NT2/D1 (cell line): ENCODE results near the gene ARHGEF37.
A peak's percentile ranks its signal among the peaks of the same experiment; 100 is the strongest.
"Not testable (repeated sequence)": the region's sequence is repeated elsewhere in the genome, so short reads cannot be mapped to it uniquely, and the experiment has no call there.

Experiments
- DNase-seq: peaks from one replicate; pipeline ENCODE4 v3.0.0-alpha.2; 2011; ENCODE audit warnings: low read depth, low spot score
- H3K27me3 ChIP-seq: 2 replicates; pipeline ENCODE4 v1.6.0; 2011; ENCODE audit warnings: mild to moderate bottlenecking; ENCODE audit not compliant: insufficient read length, insufficient read depth
- H3K36me3 ChIP-seq: 2 replicates; pipeline ENCODE4 v1.6.1; 2011; ENCODE audit warnings: mild to moderate bottlenecking, low read length, mixed read lengths; ENCODE audit not compliant: insufficient read depth, insufficient read length
- H3K4me1 ChIP-seq: 2 replicates; pipeline ENCODE4 v1.5.1; 2011; ENCODE audit not compliant: insufficient read depth, insufficient read length
- H3K4me3 ChIP-seq: 2 replicates; pipeline ENCODE4 v1.5.1; 2011; ENCODE audit warnings: low read depth; ENCODE audit not compliant: insufficient read length
- H3K9ac ChIP-seq: 2 replicates; pipeline ENCODE4 v1.6.0; 2011; ENCODE audit warnings: low read depth; ENCODE audit not compliant: insufficient read length
- H3K9me3 ChIP-seq: 2 replicates; pipeline ENCODE4 v1.5.1; 2011; ENCODE audit warnings: mild to moderate bottlenecking, low read length; ENCODE audit not compliant: insufficient read depth
- SUZ12 ChIP-seq: IDR thresholded peaks from 2 replicates; pipeline ENCODE4 v1.6.1; 2011; ENCODE audit not compliant: insufficient read length, insufficient read depth; ENCODE audit errors: extremely low read depth
- YY1 ChIP-seq: IDR thresholded peaks from 2 replicates; pipeline ENCODE4 v1.6.1; 2011; ENCODE audit not compliant: insufficient read length, insufficient read depth
- ZNF274 ChIP-seq: IDR thresholded peaks from 2 replicates; pipeline ENCODE4 v1.6.1; 2011; ENCODE audit warnings: mild to moderate bottlenecking, low read depth, low read length

The ARHGEF37 gene

DNA sequence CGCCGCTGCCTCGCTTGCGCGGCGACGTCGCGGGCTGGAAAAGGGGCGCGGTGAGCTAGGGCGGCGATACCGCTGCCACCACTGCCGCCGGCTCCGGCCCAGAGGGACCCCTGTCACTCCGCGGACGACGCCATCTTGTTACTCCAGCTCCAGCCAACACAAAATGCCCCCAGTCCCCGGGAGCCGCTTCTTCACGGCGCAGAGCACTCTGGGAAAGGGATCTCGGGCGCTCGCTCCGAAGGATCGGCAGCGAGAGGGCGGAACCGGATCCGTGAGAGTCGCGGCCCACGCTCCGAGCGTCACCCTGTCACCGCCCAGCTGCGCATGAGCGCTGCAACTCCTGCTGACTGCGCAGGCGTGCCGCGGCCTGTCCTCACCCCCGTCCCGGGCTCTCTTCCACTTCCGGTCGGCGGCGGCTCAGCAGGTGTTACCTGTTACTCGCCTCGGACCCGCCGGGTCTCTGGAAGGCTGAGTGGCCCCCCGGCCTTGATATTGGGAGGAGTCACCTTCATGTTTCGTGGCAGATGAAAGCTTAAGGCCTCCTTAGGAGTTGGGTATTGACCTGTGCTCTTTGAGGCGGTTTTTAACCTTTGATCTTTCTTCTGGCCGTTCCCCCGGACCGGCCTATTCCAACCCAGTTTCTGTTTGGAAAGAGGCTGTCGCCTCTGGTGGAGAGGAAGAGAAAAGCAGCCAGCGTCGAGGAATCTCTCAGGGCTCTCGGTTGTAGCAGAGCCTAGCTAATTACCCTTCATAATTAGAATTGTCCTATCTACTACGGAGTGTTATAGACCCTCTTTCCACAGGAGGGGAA is 29.9 kb upstream of the ARHGEF37 start, which contains the start of gene CSNK1A1:
Gene CSNK1A1 (minus strand): TSS at position 213 of the 811 bp plus-strand sequence. CDS start 475 bp downstream, outside the sequence.
- peak; percentile 93 for DNase-seq
- peaks cover 41% of the 10 kb centered on the region for H3K36me3 ChIP-seq
- H3K9ac ChIP-seq = peak within 1 kb of the TSS; percentile 98
- H3K9me3 ChIP-seq = no peaks in the 10 kb centered on the region
- TF ChIP-seq ZNF274 (no peak), SUZ12 (no peak), YY1 (peak; percentile 71)
- H3K27me3 ChIP-seq = no peaks in the 10 kb centered on the region
- peak within 1 kb of the TSS; percentile 94 for H3K4me3 ChIP-seq
- H3K4me1 ChIP-seq = no peaks in the 10 kb centered on the region

DNA sequence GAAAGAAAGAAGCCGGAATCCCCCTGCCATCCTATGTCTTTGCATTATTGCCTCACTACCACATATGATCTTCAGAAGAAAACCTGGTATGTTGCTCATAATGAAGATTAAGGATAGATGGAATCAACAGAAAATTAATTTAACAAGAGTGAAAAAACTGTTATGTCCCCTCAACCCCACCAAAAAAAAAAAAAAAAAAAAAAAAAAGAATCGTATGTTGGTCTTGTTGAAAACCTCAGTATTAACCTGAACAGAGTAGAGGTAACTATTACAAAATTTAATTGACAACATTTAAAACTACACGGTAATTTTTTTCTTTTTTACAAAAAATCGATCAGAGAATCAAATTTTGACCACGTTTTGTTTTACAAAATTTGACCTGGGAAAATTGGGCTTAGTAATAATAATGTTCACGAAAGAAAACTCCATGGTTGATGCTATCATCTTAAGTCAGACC is 29.2 kb upstream of the ARHGEF37 start:
- no peaks in the 10 kb centered on the region for H3K9me3 ChIP-seq
- H3K27me3 ChIP-seq = no peaks in the 10 kb centered on the region
- H3K4me1 ChIP-seq = no peaks in the 10 kb centered on the region
- H3K36me3 ChIP-seq = peaks cover 35% of the 10 kb centered on the region
- H3K4me3 ChIP-seq = peak overlapping the region; percentile 94
- TF ChIP-seq ZNF274 (no peak), YY1 (no peak)
- H3K9ac ChIP-seq = peak overlapping the region; percentile 65
- DNase-seq = no peak

DNA sequence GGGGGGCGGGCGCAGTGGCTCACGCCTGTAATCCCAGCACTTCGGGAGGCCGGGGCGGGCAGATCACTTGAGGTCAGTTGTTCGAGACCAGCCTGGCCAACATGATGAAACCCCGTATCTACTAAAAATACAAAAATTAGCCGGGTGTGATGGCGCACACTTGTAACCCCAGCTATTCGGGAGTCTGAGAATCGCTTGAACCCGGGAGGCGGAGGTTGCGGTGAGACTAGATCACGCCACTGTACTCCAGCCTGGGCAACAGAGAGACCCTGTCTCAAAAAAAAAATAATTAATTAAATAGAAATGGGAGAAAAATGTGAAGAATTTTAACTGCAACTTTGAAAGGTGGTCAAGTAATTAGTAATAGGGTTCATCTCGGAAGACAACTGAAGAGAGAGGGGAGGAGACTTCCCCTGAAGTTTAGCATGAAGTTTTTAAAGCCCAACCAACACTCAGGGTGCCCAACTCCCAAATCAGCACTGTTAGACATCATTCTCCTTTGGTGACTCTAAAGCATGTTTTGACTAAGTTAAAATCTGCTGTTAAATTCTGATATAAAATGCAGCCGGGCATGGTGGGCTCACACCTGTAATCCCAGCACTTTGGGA is 28.6 kb upstream of the ARHGEF37 start:
- H3K9me3 ChIP-seq = no peaks in the 10 kb centered on the region
- DNase-seq = no peak
- H3K9ac ChIP-seq = peak overlapping the region; percentile 32
- H3K4me1 ChIP-seq = no peaks in the 10 kb centered on the region
- H3K27me3 ChIP-seq = no peaks in the 10 kb centered on the region
- peaks cover 29% of the 10 kb centered on the region for H3K36me3 ChIP-seq
- H3K4me3 ChIP-seq = no peak overlapping the region
- TF ChIP-seq SUZ12 (no peak), YY1 (no peak), ZNF274 (no peak)

DNA sequence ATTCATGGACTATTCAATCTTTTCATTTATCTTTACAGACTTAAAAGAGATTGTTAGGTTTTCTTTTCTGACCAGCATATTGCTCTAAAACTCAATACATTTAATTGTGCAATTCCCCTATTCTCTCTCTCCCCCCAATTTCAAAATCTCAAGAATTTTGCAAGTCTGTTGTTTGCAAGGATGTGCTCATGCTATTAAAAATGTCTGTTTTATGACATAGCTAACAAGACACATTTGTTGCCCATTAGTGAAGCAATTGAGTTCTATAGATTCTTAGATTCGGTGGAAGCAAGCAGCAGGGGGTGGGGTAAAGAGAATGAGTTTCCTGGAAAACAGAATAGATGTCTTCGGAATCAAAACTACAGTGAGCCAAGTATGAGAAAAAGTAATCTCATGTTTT is 21.6 kb upstream of the ARHGEF37 start:
- TF ChIP-seq SUZ12 (no peak), YY1 (no peak), ZNF274 (no peak)
- no peak for DNase-seq
- Histone ChIP-seq H3K4me1 (peaks cover 3% of the 10 kb centered on the region), H3K9ac (no peak overlapping the region), H3K4me3 (no peak overlapping the region), H3K36me3 (no peaks in the 10 kb centered on the region), H3K27me3 (no peaks in the 10 kb centered on the region), H3K9me3 (no peaks in the 10 kb centered on the region)

DNA sequence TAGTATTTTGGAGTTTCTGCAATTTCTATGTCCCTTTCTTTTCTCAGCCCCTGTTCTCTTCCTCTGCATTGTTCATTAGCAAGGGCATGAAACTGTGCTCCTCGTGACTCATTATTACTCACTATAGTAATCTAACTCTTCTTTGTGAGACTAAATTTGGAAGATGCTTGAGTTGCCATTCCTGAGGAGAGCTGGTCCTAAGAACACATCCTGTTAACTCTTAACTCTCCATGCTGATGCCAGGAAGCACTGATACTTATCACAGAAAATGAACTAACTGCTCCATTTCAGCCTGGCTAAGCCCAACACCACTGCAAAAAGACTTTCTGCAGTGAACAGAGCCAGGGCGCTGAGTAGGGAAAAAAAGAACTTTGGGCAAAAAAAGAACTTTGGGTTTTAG is 19.4 kb upstream of the ARHGEF37 start:
- peaks cover 3% of the 10 kb centered on the region for H3K4me1 ChIP-seq
- no peaks in the 10 kb centered on the region for H3K9me3 ChIP-seq
- TF ChIP-seq SUZ12 (no peak), ZNF274 (no peak), YY1 (no peak)
- DNase-seq = no peak
- no peak overlapping the region for H3K9ac ChIP-seq
- no peaks in the 10 kb centered on the region for H3K36me3 ChIP-seq
- H3K4me3 ChIP-seq = no peak overlapping the region
- H3K27me3 ChIP-seq = no peaks in the 10 kb centered on the region

DNA sequence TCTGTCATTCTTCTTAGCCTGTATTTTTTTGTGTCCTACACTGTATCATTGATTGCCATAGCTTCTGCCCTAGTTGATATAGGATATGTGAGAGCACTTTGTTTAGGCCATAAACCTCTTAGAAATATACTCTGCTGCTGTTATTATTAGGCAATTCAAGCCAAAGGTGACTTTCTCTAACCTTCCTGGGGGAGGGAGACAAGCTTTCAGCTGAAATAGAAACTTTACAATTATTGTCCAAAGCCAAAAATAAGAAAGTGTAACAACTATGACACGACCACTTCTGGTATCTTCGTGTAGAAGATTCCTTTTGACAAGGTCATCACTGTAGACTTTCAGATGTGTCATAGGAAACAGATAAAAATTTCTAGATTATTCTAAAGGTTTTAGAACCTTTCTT is 17.8 kb upstream of the ARHGEF37 start:
- Histone ChIP-seq H3K4me1 (peaks cover 3% of the 10 kb centered on the region), H3K36me3 (no peaks in the 10 kb centered on the region)

DNA sequence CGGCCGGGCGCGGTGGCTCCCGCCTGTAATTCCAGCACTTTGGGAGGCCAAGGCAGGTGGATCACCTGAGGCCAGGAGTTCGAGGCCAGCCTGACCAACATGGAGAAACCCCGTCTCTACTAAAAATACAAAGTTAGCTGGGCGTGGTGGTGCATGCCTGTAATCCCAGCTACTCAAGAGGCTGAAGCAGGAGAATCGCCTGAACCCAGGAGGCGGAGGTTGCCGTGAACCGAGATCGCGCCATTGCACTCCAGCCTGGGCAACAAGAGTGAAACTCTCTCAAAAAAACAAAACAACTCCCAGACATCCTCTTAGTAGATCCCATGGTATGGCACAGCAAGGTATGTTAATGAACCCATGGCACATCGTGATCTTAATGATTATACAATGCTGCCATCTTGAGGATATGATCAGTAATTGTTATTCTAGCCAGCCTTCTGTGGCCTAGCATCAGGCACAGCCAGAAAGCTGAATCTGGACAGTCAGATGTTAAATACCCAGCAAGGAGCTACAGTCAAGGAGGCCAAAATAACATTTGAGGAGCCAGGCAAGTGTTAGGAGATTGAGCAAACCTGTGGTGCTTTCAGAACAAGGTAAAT is 16.7 kb upstream of the ARHGEF37 start:
- peak; percentile 43 for DNase-seq

More for the DNA sequence above, 17.8 kb upstream of the ARHGEF37 start:
- H3K27me3 ChIP-seq = no peaks in the 10 kb centered on the region
- no peak for TF ChIP-seq SUZ12
- TF ChIP-seq ZNF274 = no peak
- no peak for TF ChIP-seq YY1
- no peak overlapping the region for H3K4me3 ChIP-seq
- no peak for DNase-seq
- no peaks in the 10 kb centered on the region for H3K9me3 ChIP-seq
- no peak overlapping the region for H3K9ac ChIP-seq

More for the DNA sequence above, 16.7 kb upstream of the ARHGEF37 start:
- not testable (repeated sequence) for H3K9me3 ChIP-seq, H3K4me3 ChIP-seq, H3K27me3 ChIP-seq, H3K36me3 ChIP-seq, H3K9ac ChIP-seq, H3K4me1 ChIP-seq
